GM21360 (cell line): Measurements from ENCODE around the gene NRN1L.
"Not testable (repeated sequence)": the region's sequence is repeated elsewhere in the genome, so short reads cannot be mapped to it uniquely, and the experiment has no call there.

Experiments used
- ATAC-seq: cut with Tn5 transposase; IDR thresholded peaks from one replicate; pipeline ENCODE4 v1.9.1; 2021; ENCODE audit warnings: mild to moderate bottlenecking, moderate library complexity; ENCODE audit not compliant: unreplicated experiment

NRN1L gene

GRCh38 chr16:67884684-67885083 lies at the start of gene NRN1L:
Gene NRN1L, plus strand, starts transcription at chr16:67884885. Its CDS starts 19 bp downstream, at chr16:67884904.
- no peak for ATAC-seq

GRCh38 chr16:67837190-67837589 lies 47.5 kb upstream of the NRN1L start:
- ATAC-seq, result not testable (repeated sequence)

- no peak for ATAC-seq
These were observed 46.9 kb upstream of the NRN1L start for GRCh38 chr16:67837811-67838210.

GRCh38 chr16:67841198-67841815 lies 43.4 kb upstream of the NRN1L start:
- ATAC-seq, result no peak

- ATAC-seq, result peak; percentile 43
These were observed 42.7 kb upstream of the NRN1L start, which contains the start of gene THAP11 for GRCh38 chr16:67841816-67842508. Gene THAP11, plus strand, starts transcription at chr16:67842320. Its CDS starts 235 bp downstream, at chr16:67842555.

- ATAC-seq, result no peak
These were observed 42.0 kb upstream of the NRN1L start for GRCh38 chr16:67842509-67843342.

- ATAC-seq, result no peak
These were observed 41.3 kb upstream of the NRN1L start for GRCh38 chr16:67843343-67843765.

- no peak for ATAC-seq
These were observed 40.2 kb upstream of the NRN1L start for GRCh38 chr16:67844497-67844896.

GRCh38 chr16:67845291-67846062 lies 39.2 kb upstream of the NRN1L start:
- ATAC-seq, result no peak

GRCh38 chr16:67846063-67846319 lies 38.7 kb upstream of the NRN1L start:
- ATAC-seq, result no peak

GRCh38 chr16:67846320-67847063 lies 38.2 kb upstream of the NRN1L start, which contains the start of gene NUTF2:
Gene NUTF2, plus strand, starts transcription at chr16:67846933. Its CDS starts 18,198 bp downstream, at chr16:67865131.
- peak; percentile 42 for ATAC-seq

GRCh38 chr16:67847064-67847861 lies 37.4 kb upstream of the NRN1L start, which contains the start of gene CENPT:
Gene CENPT, minus strand, starts transcription at chr16:67847693. Its CDS starts 13,834 bp downstream, at chr16:67833859.
- ATAC-seq, result peak; percentile 30

- no peak for ATAC-seq
These were observed 36.6 kb upstream of the NRN1L start for GRCh38 chr16:67848118-67848517.

GRCh38 chr16:67853670-67854069 lies 31.0 kb upstream of the NRN1L start:
- no peak for ATAC-seq

GRCh38 chr16:67855789-67856188 lies 28.9 kb upstream of the NRN1L start:
- ATAC-seq, result no peak

GRCh38 chr16:67856927-67857546 lies 27.6 kb upstream of the NRN1L start:
- no peak for ATAC-seq

GRCh38 chr16:67857547-67858233 lies 27.0 kb upstream of the NRN1L start:
- ATAC-seq, result no peak

GRCh38 chr16:67858500-67858899 lies 26.2 kb upstream of the NRN1L start:
- ATAC-seq, result no peak
